B cell (primary cell): Measurements from ENCODE around the gene ZBTB24.

Experiments used
- CTCF ChIP-seq: fragments of 200-600 bp; IDR thresholded peaks from one replicate; pipeline ENCODE4 v1.8.0; 2022; ENCODE audit warnings: antibody characterized with exemption, mild to moderate bottlenecking
- EZH2 ChIP-seq: IDR thresholded peaks from 2 replicates; pipeline ENCODE4 v1.6.1; 2012; ENCODE audit warnings: borderline replicate concordance, low read depth, mild to moderate bottlenecking, moderate library complexity, low read length; ENCODE audit not compliant: insufficient read depth, poor library complexity, severe bottlenecking

- TF ChIP-seq CTCF (no peak), EZH2 (no peak)
Measured at GRCh38 chr6:109446072-109446471, 36.9 kb downstream of the ZBTB24 start.
